H9 (cell line): Measurements from ENCODE around the gene DHX35. TPM values are rescaled to one million over a fixed set of nuclear protein-coding genes. Genes with fewer than 3 reads are reported as not detected.

ENCODE experiments used
- DNase-seq: peaks from one replicate; pipeline ENCODE4 v3.0.0-alpha.2; 2017
- H2AFZ ChIP-seq: one replicate; pipeline ENCODE4 v1.6.1; 2013; ENCODE audit warnings: mild to moderate bottlenecking, low read length, control low read depth, moderate library complexity
- H2AK5ac ChIP-seq: 2 replicates; pipeline ENCODE4 v1.6.1; 2013; ENCODE audit warnings: low read length, control low read depth, mixed read lengths; ENCODE audit not compliant: insufficient read length
- H2BK120ac ChIP-seq: one replicate; pipeline ENCODE4 v1.6.1; 2013; ENCODE audit warnings: low read depth, mild to moderate bottlenecking, low read length, control low read depth, inconsistent platforms; ENCODE audit not compliant: poor library complexity, severe bottlenecking
- H2BK12ac ChIP-seq: 2 replicates; pipeline ENCODE4 v1.6.1; 2013; ENCODE audit warnings: low read length, control low read depth, mixed read lengths, low read depth; ENCODE audit not compliant: insufficient read length
- H2BK15ac ChIP-seq: 2 replicates; pipeline ENCODE4 v1.6.1; 2013; ENCODE audit warnings: low read depth, low read length, control low read depth
- H2BK20ac ChIP-seq: one replicate; pipeline ENCODE4 v1.6.1; 2013; ENCODE audit warnings: low read depth, mild to moderate bottlenecking, low read length, control low read depth, inconsistent platforms; ENCODE audit not compliant: poor library complexity, severe bottlenecking
- H2BK5ac ChIP-seq: 2 replicates; pipeline ENCODE4 v1.6.1; 2013; ENCODE audit warnings: low read length, control low read depth, mixed read lengths; ENCODE audit not compliant: insufficient read length
- H3K14ac ChIP-seq: 2 replicates; pipeline ENCODE4 v1.6.1; 2013; ENCODE audit warnings: low read length, control low read depth; ENCODE audit not compliant: insufficient read depth
- H3K18ac ChIP-seq: 2 replicates; pipeline ENCODE4 v1.6.1; 2013; ENCODE audit warnings: low read depth, mild to moderate bottlenecking, mixed read lengths, low read length, control low read depth; ENCODE audit not compliant: insufficient read length
- H3K23ac ChIP-seq: 2 replicates; pipeline ENCODE4 v1.6.1; 2013; ENCODE audit warnings: low read length, control low read depth, mixed read lengths, low read depth; ENCODE audit not compliant: insufficient read length
- H3K23me2 ChIP-seq: 2 replicates; pipeline ENCODE4 v1.6.1; 2013; ENCODE audit warnings: low read depth, mild to moderate bottlenecking, mixed read lengths, low read length, control low read depth; ENCODE audit not compliant: insufficient read length, poor library complexity, severe bottlenecking
- H3K27ac ChIP-seq: 2 replicates; pipeline ENCODE4 v1.5.1; 2013; ENCODE audit warnings: low read length, control low read depth, mixed read lengths, low read depth; ENCODE audit not compliant: insufficient read length
- H3K27me3 ChIP-seq: 2 replicates; pipeline ENCODE4 v1.6.1; 2013; ENCODE audit warnings: low read length, control low read depth, inconsistent platforms; ENCODE audit not compliant: insufficient read depth
- H3K4ac ChIP-seq: 2 replicates; pipeline ENCODE4 v1.6.1; 2013; ENCODE audit warnings: low read depth, mild to moderate bottlenecking, control low read depth, inconsistent platforms, low read length, moderate library complexity
- H3K4me1 ChIP-seq: 2 replicates; pipeline ENCODE4 v1.6.1; 2013; ENCODE audit warnings: low read length, control low read depth, inconsistent platforms; ENCODE audit not compliant: insufficient read depth
- H3K4me2 ChIP-seq: 2 replicates; pipeline ENCODE4 v1.6.1; 2013; ENCODE audit warnings: low read length, control low read depth, mixed read lengths; ENCODE audit not compliant: insufficient read length, insufficient read depth
- H3K56ac ChIP-seq: 2 replicates; pipeline ENCODE4 v1.6.1; 2013; ENCODE audit warnings: low read depth, mild to moderate bottlenecking, mixed read lengths, low read length, control low read depth; ENCODE audit not compliant: insufficient read length
- H3K79me1 ChIP-seq: 2 replicates; pipeline ENCODE4 v1.6.1; 2013; ENCODE audit warnings: low read depth, mild to moderate bottlenecking, moderate library complexity, low read length, control low read depth, inconsistent platforms; ENCODE audit not compliant: insufficient read depth, poor library complexity, severe bottlenecking
- H3K79me2 ChIP-seq: 2 replicates; pipeline ENCODE4 v1.6.1; 2013; ENCODE audit warnings: low read length, control low read depth, inconsistent platforms; ENCODE audit not compliant: insufficient read depth
- H3K9ac ChIP-seq: 2 replicates; pipeline ENCODE4 v1.6.1; 2013; ENCODE audit warnings: low read length, control low read depth, mixed read lengths; ENCODE audit not compliant: insufficient read length; ENCODE audit errors: extremely low read depth
- H3K9me3 ChIP-seq: one replicate; pipeline ENCODE4 v1.6.1; 2013; ENCODE audit warnings: low read depth, low read length, inconsistent platforms; ENCODE audit not compliant: control insufficient read depth
- H3T11ph ChIP-seq: one replicate; pipeline ENCODE4 v1.6.1; 2013; ENCODE audit warnings: mild to moderate bottlenecking, low read length, control low read depth, inconsistent platforms
- H4K20me1 ChIP-seq: one replicate; pipeline ENCODE4 v1.6.1; 2013; ENCODE audit not compliant: control insufficient read depth, insufficient read length, insufficient read depth
- H4K5ac ChIP-seq: 2 replicates; pipeline ENCODE4 v1.6.1; 2013; ENCODE audit warnings: low read depth, mild to moderate bottlenecking, mixed read lengths, low read length, control low read depth; ENCODE audit not compliant: insufficient read length
- H4K8ac ChIP-seq: replicated peaks from 2 replicates; pipeline ENCODE4 v1.6.1; 2013; ENCODE audit warnings: low read length, control low read depth, mixed read lengths, low read depth; ENCODE audit not compliant: insufficient read length
- H4K91ac ChIP-seq: 2 replicates; pipeline ENCODE4 v1.6.1; 2013; ENCODE audit warnings: low read depth, mild to moderate bottlenecking, moderate library complexity, mixed read lengths, low read length, control low read depth; ENCODE audit not compliant: insufficient read length
- H3K27ac Mint-ChIP-seq, 3 experiments: 2 replicates in 2 of 3; 3 replicates in 1 of 3; pipeline ENCODE4 v1.8.0; 2020 to 2021; ENCODE audit warnings: mixed read lengths in 3 of 3, mild to moderate bottlenecking in 1 of 3, moderate library complexity in 1 of 3
- H3K27me3 Mint-ChIP-seq: 2 replicates; pipeline ENCODE4 v1.8.0; 2021; ENCODE audit warnings: low read depth, mild to moderate bottlenecking, moderate library complexity, mixed read lengths
- H3K36me3 Mint-ChIP-seq, 3 experiments: 2 replicates in 2 of 3; 3 replicates in 1 of 3; pipeline ENCODE4 v1.8.0; 2020 to 2021; ENCODE audit warnings: low read depth in 3 of 3, mixed read lengths in 3 of 3; ENCODE audit not compliant: insufficient read depth in 1 of 3
- H3K4me1 Mint-ChIP-seq, 2 experiments: 2 replicates each; pipeline ENCODE4 v1.8.0; 2020; ENCODE audit warnings: mixed read lengths in 2 of 2
- H3K4me3 Mint-ChIP-seq, 2 experiments: 2 replicates in 1 of 2; 3 replicates in 1 of 2; pipeline ENCODE4 v1.8.0; 2020 to 2021; ENCODE audit warnings: mild to moderate bottlenecking in 2 of 2, mixed read lengths in 2 of 2, moderate library complexity in 1 of 2
- H3K9me3 Mint-ChIP-seq, 2 experiments: 2 replicates in 1 of 2; 3 replicates in 1 of 2; pipeline ENCODE4 v1.8.0; 2020; ENCODE audit warnings: mild to moderate bottlenecking in 2 of 2, mixed read lengths in 2 of 2, moderate library complexity in 1 of 2
- WGBS: extraction: QIAGEN DNeasy Blood & Tissue Kit; methylation state at CpG from one replicate; pipeline ENCODE4 v1.1.7; 2013; ENCODE audit warnings: missing lambda C conversion rate, low lambda C conversion rate, mixed read lengths; ENCODE audit not compliant: insufficient read length; ENCODE audit errors: extremely low coverage; 5-methylcytosine and 5-hydroxymethylcytosine counted together
- total RNA-seq: library from RNA; stranded (reverse); gene quantifications from 2 replicates; pipeline ENCODE4 v1.2.1, GENCODE V29; 2021
- TF ChIP-seq, protein P1 (sequence below): fragments of 200-600 bp; sonication (generic); conservative IDR thresholded peaks from 3 replicates; pipeline ENCODE4 v1.8.0; 2021; ENCODE audit warnings: antibody characterized with exemption, mild to moderate bottlenecking

The DHX35 gene
- total RNA-seq, 1 experiment from 2014 or later = 14.4 TPM

DNA sequence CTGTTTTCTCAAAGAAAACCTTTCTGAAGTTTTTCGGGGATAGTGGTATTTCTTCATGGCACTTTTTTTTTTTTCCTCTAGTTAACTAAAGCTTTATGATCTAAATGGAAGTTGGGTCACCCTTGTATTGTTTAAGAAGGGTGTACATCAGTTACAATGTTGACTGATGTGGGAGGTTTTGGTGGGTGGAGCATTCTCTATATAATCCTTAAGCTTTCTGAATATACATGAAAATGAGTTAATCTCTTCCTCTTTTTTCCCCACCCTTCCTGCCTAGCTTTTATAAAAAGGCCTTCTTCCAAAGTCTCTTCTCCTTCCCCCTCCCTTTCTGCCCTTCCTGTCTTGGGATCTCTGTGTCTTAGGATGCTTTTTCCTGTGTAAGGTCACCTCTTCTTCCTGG, 47.2 kb downstream of the DHX35 start:
- H2BK5ac ChIP-seq = no peak overlapping the region
- no peak overlapping the region for H2BK120ac ChIP-seq
- H4K20me1 ChIP-seq = no peaks in the 10 kb centered on the region
- no peak overlapping the region for H3K4me2 ChIP-seq
- no peak overlapping the region for H4K8ac ChIP-seq
- no peak overlapping the region for H2BK20ac ChIP-seq
- Mint-ChIP-seq H3K36me3 (peaks cover 30 to 68% (median 60%) of the 10 kb centered on the region in 3 experiments), H3K27me3 (no peaks in the 10 kb centered on the region), H3K4me1 (peaks cover 22 to 24% of the 10 kb centered on the region in 2 experiments), H3K4me3 (no peak overlapping the region), H3K27ac (peak overlapping the region in 2 of 3 experiments; percentile 54 to 74; a peak in 2 of 7 replicates), H3K9me3 (no peaks in the 10 kb centered on the region)
- H4K5ac ChIP-seq = no peak overlapping the region
- no peak overlapping the region for H3K4ac ChIP-seq
- H2AFZ ChIP-seq = no peak overlapping the region
- TF ChIP-seq, protein P1, sequence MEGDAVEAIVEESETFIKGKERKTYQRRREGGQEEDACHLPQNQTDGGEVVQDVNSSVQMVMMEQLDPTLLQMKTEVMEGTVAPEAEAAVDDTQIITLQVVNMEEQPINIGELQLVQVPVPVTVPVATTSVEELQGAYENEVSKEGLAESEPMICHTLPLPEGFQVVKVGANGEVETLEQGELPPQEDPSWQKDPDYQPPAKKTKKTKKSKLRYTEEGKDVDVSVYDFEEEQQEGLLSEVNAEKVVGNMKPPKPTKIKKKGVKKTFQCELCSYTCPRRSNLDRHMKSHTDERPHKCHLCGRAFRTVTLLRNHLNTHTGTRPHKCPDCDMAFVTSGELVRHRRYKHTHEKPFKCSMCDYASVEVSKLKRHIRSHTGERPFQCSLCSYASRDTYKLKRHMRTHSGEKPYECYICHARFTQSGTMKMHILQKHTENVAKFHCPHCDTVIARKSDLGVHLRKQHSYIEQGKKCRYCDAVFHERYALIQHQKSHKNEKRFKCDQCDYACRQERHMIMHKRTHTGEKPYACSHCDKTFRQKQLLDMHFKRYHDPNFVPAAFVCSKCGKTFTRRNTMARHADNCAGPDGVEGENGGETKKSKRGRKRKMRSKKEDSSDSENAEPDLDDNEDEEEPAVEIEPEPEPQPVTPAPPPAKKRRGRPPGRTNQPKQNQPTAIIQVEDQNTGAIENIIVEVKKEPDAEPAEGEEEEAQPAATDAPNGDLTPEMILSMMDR = no peak
- no peak overlapping the region for H3K23ac ChIP-seq
- H3K18ac ChIP-seq = no peak overlapping the region
- peaks cover 4% of the 10 kb centered on the region for H3K4me1 ChIP-seq
- H3K79me1 ChIP-seq = no peaks in the 10 kb centered on the region
- no peak overlapping the region for H3K9ac ChIP-seq
- H3K79me2 ChIP-seq = no peaks in the 10 kb centered on the region
- no peaks in the 10 kb centered on the region for H3K27me3 ChIP-seq
- H2BK15ac ChIP-seq = no peak overlapping the region
- no peak overlapping the region for H4K91ac ChIP-seq
- H2BK12ac ChIP-seq = no peak overlapping the region
- WGBS = no CpG with 5 or more reads among the region's 1 CpG
- H3K14ac ChIP-seq = no peak overlapping the region
- H3T11ph ChIP-seq = no peak overlapping the region
- H3K9me3 ChIP-seq = no peaks in the 10 kb centered on the region
- H3K27ac ChIP-seq = no peak overlapping the region
- no peak overlapping the region for H2AK5ac ChIP-seq
- DNase-seq = no peak
- no peaks in the 10 kb centered on the region for H3K23me2 ChIP-seq
- no peak overlapping the region for H3K56ac ChIP-seq
